ENCODE results near the gene ANP32D. TPM values are rescaled to one million over a fixed set of nuclear protein-coding genes. Genes with fewer than 3 reads are reported as not detected.
"Not testable (repeated sequence)": the region's sequence is repeated elsewhere in the genome, so short reads cannot be mapped to it uniquely, and the experiment has no call there.

ANP32D gene
- polyA plus RNA-seq (ENCODE audit: insufficient read length): not detected

- DNase-seq: no peak
These were observed at the start of gene ANP32D for GRCh38 chr12:48472259-48472658. Gene ANP32D, plus strand, starts transcription at chr12:48472559. Its CDS starts 106 bp downstream, at chr12:48472665.

DNA sequence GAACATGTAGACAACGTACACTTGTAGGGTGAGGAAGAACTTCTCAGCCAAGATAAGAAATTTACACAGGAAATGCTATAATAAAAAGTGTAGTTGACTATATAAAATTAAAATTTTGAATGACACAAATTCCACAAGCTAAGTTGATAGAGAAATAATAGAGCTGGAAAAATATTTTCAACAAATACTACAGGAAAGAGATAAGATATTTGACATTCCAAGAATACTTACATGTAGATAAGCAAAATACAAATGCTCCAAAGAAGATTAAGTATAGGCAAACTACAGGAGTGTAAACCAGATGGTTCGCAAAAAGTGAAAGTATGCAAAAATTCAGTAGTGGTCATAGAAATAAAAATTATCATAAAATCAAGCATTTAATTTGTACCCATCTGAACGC lies 49.2 kb upstream of the ANP32D start:
- DNase-seq: no peak

DNA sequence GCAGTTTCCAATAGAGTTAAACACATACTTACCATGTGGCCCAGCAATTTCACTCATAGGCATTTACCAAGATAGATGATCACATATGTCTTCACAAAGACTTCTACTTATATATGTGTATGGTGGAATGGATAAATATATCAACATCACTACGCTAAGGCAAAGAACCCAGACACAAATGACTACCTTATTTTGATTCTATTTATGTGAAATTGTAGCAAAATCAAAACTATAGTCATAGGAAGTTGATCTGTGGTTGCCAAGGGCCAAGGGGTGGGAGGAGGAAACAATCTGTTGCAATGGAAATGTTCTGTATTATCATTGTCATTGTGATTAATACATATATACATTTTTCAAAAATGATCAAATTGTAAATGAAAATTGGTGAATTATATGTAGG lies 47.7 kb upstream of the ANP32D start:
- DNase-seq: no peak

- DNase-seq: not testable (repeated sequence)
These were observed 38.3 kb upstream of the ANP32D start for GRCh38 chr12:48434016-48434415.

DNA sequence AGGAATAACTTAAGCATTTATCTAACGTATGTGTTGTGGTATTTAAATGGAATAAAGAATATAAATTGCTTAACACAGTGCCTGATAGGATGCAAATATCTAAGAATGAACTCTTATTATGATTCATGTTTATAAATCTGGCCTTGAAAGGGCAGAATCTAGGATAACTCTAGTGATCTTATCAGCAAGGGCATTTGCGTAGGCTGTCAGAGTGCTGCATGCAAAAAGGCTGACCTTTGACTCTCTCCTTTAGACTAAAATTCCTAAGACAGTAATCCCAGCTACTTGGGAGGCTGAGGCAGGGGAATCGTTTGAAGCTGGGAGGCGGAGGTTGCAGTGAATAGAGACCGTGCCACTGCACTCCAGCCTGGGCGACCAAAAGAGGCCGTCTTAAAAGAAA lies 31.3 kb upstream of the ANP32D start:
- no peak for DNase-seq

GRCh38 chr12:48442179-48442847 lies 30.0 kb upstream of the ANP32D start:
- no peak for DNase-seq

GRCh38 chr12:48445538-48445937 lies 26.8 kb upstream of the ANP32D start:
- DNase-seq: no peak

DNA sequence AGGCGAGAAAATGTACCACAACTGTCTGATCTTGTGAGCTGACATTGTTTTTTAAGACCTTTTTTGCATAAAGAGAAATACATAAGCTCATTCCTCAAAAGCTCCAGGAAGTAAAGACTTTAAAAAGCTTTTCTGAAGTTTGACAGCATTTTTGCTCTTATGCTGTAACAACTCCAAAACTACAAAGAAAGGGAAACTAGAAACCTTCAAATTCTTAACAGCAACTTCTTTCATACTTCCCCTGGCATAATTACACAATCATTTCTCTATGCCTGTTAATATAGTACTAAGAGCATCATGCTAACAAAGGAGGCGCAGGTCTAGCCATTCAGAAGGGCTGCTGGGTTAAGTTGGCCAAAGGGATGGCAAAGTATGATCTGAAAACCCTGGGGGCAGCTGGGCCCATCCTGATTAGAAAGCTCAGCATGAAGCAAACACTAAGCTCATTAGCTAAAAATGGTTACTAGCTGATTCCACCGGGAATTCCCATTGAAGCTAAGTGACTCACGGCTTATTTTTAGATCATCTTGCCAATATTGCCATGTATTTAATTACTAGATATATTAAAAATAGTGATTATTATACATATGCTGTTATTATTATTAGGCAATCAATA lies 26.1 kb upstream of the ANP32D start:
- no peak for DNase-seq

DNA sequence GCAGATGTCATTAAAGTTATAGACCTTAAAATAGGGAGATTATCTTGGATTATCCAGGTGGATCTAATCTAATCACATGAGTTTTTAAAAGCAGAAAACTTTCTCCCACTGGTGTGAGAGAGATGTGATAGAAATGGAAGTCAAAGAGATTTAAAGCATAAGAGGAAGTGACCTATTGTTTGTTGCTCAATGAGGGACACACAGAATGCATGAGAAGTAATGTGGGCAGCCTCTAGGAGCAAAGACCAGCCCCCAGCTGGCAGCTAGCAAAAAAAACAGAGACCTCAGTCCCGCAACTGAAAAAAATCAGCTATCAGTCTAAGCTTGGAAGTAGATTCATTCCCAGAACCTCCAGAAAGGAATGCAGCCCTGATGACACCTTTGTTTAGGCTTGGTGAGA lies 24.6 kb upstream of the ANP32D start:
- DNase-seq: no peak

DNA sequence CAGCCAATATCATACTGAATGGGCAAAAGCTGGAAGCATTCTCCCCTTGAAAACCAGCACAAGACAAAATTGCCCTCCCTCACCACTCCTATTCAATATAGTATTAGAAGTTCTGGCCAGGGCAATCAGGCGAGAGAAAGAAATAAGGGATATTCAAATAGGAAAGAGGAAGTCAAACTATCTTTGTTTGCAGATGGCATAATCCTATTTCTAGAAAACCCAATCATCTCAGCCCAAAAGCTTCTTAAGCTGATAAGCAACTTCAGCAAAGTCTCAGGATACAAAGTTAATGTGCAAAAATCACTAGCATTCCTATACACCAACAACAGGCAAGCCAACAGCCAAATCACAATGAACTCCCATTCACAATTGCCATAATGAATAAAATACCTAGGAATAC lies 21.0 kb upstream of the ANP32D start:
- DNase-seq: no peak

DNA sequence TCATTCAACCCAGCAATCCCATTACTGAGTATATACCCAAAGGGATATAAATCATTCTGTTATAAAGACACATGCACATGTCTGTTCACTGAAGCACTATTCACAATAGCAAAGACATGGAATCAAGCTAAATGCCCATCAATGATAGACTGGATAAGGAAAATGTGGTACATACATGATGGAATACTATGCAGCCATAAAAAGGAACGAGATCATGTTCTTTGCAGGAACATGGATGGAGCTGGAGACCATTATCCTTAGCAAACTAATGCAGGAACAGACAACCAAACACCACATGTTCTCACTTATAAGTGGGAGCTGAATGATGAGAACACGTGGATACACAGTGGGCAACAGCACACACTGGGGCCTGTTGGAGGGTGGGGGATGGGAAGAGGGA lies 19.4 kb upstream of the ANP32D start:
- DNase-seq: not testable (repeated sequence)

- DNase-seq: peak; percentile 4
These were observed 17.7 kb upstream of the ANP32D start for GRCh38 chr12:48454667-48455066.

- no peak for DNase-seq
These were observed 17.2 kb upstream of the ANP32D start for GRCh38 chr12:48455116-48455515.

- DNase-seq: no peak
These were observed 13.1 kb upstream of the ANP32D start for GRCh38 chr12:48459259-48459658.

DNA sequence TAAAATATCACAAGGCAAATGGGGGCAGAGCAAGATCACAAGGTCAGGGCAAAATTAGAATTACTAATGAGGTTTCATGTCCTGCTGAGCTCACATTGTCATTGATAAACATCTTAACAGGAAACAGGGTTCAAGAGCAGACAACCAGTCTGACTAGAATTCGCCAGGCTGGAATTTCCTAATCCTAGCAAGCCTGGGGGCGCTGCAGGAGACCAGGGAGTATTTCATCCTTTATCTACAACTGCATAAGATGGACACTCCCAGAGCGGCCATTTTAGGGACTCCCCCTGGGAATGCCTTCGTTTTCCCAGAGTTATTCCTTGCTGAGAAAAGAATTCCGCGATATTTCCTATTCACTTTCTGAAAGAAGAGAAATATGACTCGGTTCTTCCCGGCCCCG lies 3.3 kb upstream of the ANP32D start:
- DNase-seq: not testable (repeated sequence)

DNA sequence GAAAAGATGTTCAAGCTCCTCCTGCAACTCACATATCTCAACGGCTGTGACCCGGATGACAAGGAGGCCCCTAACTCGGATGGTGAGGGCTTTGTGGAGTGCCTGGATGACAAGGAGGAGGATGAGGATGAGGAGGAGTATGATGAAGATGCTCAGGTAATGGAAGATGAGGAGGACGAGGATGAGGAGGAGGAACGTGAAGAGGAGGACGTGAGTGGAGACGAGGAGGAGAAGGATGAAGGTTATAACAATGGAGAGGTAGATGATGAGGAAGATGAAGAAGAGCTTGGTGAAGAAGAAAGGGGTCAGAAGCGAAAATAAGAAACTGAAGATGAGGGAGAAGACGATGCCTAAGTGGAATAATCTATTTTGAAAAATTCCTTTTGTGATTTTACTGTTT lies 702 bp downstream of the ANP32D start:
- DNase-seq: no peak

DNA sequence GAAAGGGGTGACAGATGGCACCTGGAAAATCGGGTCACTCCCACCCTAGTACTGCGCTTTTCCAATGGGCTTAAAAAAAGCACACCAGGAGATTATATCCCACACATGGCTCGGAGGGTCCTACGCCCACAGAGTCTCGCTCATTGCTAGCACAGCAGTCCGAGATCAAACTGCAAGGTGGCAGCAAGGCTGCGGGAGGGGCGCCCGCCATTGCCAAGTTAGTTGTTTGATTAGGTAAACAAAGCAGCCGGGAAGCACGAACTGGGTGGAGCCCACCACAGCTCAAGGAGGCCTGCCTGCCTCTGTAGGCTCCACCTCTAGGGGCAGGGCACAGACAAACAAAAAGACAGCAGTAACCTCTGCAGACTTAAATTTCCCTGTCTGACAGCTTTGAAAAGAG lies 2.1 kb downstream of the ANP32D start:
- not testable (repeated sequence) for DNase-seq

- DNase-seq: no peak
These were observed 9.8 kb downstream of the ANP32D start, which contains the start of gene C12orf54 for GRCh38 chr12:48482198-48482597. Gene C12orf54, plus strand, starts transcription at chr12:48482498. Its CDS starts 799 bp downstream, at chr12:48483297.

DNA sequence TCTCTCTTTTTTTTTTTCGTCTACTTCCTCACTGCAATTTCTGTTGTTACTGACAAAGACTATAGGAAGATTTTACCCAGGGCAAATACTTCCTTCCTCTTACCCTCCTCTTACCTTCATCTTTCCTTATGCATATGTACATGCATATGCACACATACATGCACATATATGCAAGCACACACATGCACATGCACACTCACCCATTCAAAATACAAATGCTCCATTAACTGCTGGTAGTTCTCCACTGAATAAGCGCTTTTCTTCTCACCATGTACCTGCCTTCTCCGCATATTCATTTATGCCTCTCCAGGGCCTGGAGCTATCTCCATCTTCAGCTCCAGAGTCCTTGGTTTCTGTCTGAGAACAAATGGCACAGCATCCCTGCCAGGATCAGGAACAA lies 10.6 kb downstream of the ANP32D start:
- DNase-seq: no peak

GRCh38 chr12:48486261-48486660 lies 13.9 kb downstream of the ANP32D start:
- no peak for DNase-seq

GRCh38 chr12:48486679-48487078 lies 14.3 kb downstream of the ANP32D start:
- no peak for DNase-seq

GRCh38 chr12:48489012-48489411 lies 16.7 kb downstream of the ANP32D start:
- no peak for DNase-seq

DNA sequence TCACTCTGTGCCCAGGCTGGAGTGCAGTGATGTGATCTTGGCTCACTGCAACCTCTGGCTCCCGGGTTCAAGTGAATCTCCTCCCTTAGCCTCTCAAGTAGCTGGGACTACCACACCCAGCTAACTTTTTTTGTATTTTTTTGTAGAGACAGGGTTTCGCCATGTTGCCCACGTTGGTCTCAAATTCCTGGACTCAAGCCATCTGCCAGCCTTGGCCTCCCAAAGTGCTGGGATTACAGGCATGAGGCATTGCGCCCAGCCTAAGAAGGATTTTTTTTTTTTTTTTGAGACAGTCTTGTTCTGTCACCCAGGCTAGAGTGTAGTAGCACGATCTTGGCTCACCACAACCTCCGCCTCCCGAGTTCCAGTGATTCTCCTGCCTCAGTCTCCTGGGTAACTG lies 17.1 kb downstream of the ANP32D start:
- not testable (repeated sequence) for DNase-seq

DNA sequence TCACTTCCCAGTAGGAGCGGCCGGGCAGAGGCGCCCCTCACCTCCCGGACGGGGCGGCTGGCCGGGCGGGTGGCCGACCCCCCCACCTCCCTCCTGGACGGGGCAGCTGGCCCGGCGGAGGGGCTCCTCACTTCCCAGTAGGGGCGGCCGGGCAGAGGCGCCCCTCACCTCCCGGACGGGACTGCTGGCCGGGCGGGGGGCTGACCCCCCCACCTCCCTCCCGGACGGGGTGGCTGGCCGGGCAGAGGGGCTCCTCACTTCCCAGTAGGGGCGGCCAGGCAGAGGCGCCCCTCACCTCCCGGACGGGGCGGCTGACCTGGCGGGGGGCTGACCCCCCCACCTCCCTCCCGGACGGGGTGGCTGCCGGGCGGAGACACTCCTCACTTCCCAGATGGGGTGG lies 27.9 kb downstream of the ANP32D start:
- DNase-seq: not testable (repeated sequence)

Data from hindlimb muscle (tissue), 1 donor.